GM23338 (cell line): Measurements from ENCODE around the gene A4GNT. TPM values are rescaled to one million over a fixed set of nuclear protein-coding genes. Genes with fewer than 3 reads are reported as not detected.
A peak's percentile ranks its signal among the peaks of the same experiment; 100 is the strongest.
"Not testable (repeated sequence)": the region's sequence is repeated elsewhere in the genome, so short reads cannot be mapped to it uniquely, and the experiment has no call there.

ENCODE experiments used
- ATAC-seq: fragments of 200-7000 bp; cut with Tn5 transposase; 3 replicates; pipeline ENCODE4 v1.9.1; 2020
- DNase-seq: peaks from one replicate; pipeline ENCODE4 v3.0.0-alpha.2; 2015; ENCODE audit warnings: low spot score
- H2AFZ ChIP-seq: fragments of 200-600 bp; sonication (generic); 2 replicates; pipeline ENCODE4 v1.8.0; 2016; ENCODE audit warnings: antibody characterized with exemption, mild to moderate bottlenecking, moderate library complexity
- H3F3A ChIP-seq: fragments of 200-600 bp; sonication (generic); replicated peaks from 2 replicates; pipeline ENCODE4 v1.8.0; 2017; ENCODE audit warnings: antibody characterized with exemption, mixed run types, low read depth
- H3K27ac ChIP-seq: fragments of 200-600 bp; sonication (generic); 2 replicates; pipeline ENCODE4 v1.6.1; 2016; ENCODE audit warnings: low read depth
- H3K27me3 ChIP-seq: fragments of 200-600 bp; sonication (generic); 2 replicates; pipeline ENCODE4 v1.8.0; 2016; ENCODE audit warnings: mild to moderate bottlenecking, mixed run types, moderate library complexity; ENCODE audit not compliant: insufficient read depth
- H3K36me3 ChIP-seq: fragments of 200-600 bp; sonication (generic); 2 replicates; pipeline ENCODE4 v1.8.0; 2016; ENCODE audit warnings: mild to moderate bottlenecking; ENCODE audit not compliant: insufficient read depth
- H3K4me1 ChIP-seq: fragments of 200-600 bp; sonication (generic); 2 replicates; pipeline ENCODE4 v1.8.0; 2016; ENCODE audit warnings: mild to moderate bottlenecking, moderate library complexity; ENCODE audit not compliant: insufficient read depth
- H3K4me2 ChIP-seq: fragments of 200-600 bp; sonication (generic); 2 replicates; pipeline ENCODE4 v1.7.1; 2017; ENCODE audit warnings: mixed run types
- H3K4me3 ChIP-seq: fragments of 200-600 bp; sonication (generic); 2 replicates; pipeline ENCODE4 v1.6.1; 2016; ENCODE audit warnings: mixed run types
- H3K79me2 ChIP-seq: fragments of 200-600 bp; sonication (generic); replicated peaks from 2 replicates; pipeline ENCODE4 v1.8.0; 2017; ENCODE audit warnings: mild to moderate bottlenecking; ENCODE audit not compliant: insufficient read depth
- H3K9me2 ChIP-seq: fragments of 200-600 bp; sonication (generic); 2 replicates; pipeline ENCODE4 v1.8.0; 2017; ENCODE audit not compliant: insufficient read depth
- H4K20me1 ChIP-seq: fragments of 200-600 bp; sonication (generic); replicated peaks from 2 replicates; pipeline ENCODE4 v1.8.0; 2017; ENCODE audit warnings: mild to moderate bottlenecking; ENCODE audit not compliant: insufficient read depth
- H3K27ac Mint-ChIP-seq: 2 replicates; pipeline ENCODE4 v1.8.0; 2020; ENCODE audit warnings: inconsistent platforms, mild to moderate bottlenecking, moderate library complexity, mixed read lengths
- H3K27me3 Mint-ChIP-seq: 3 replicates; pipeline ENCODE4 v1.8.0; 2022; ENCODE audit warnings: low read depth, mild to moderate bottlenecking, moderate library complexity, mixed read lengths, inconsistent platforms; ENCODE audit not compliant: insufficient read depth, poor library complexity
- H3K36me3 Mint-ChIP-seq: 3 replicates; pipeline ENCODE4 v1.8.0; 2021; ENCODE audit warnings: low read depth, mild to moderate bottlenecking, inconsistent platforms, moderate library complexity, mixed read lengths
- H3K4me1 Mint-ChIP-seq: 3 replicates; pipeline ENCODE4 v1.8.0; 2020; ENCODE audit warnings: mild to moderate bottlenecking, inconsistent platforms, mixed read lengths
- H3K4me3 Mint-ChIP-seq: 3 replicates; pipeline ENCODE4 v1.8.0; 2021; ENCODE audit warnings: moderate library complexity, mild to moderate bottlenecking, inconsistent platforms, mixed read lengths
- H3K9me3 Mint-ChIP-seq: 3 replicates; pipeline ENCODE4 v1.8.0; 2020; ENCODE audit warnings: moderate library complexity, mild to moderate bottlenecking, inconsistent platforms, mixed read lengths
- CREB1 ChIP-seq: fragments of 250-450 bp; sonication (Bioruptor Pico); IDR thresholded peaks from 2 replicates; pipeline ENCODE4 v1.5.0; 2020; ENCODE audit warnings: low read depth, mild to moderate bottlenecking, moderate library complexity
- CTCF ChIP-seq, 2 experiments: fragments of 200-600 bp in 1 of 2; sonication (generic) in 1 of 2; conservative IDR thresholded peaks; 2 replicates each; pipeline versions ENCODE4 v1.5.1 to v1.6.1; 2016 to 2017; ENCODE audit warnings: antibody characterized with exemption in 2 of 2, low read depth in 2 of 2, mild to moderate bottlenecking in 2 of 2, moderate library complexity in 1 of 2
- ETS1 ChIP-seq: IDR thresholded peaks from 2 replicates; pipeline ENCODE4 v1.6.1; 2016; ENCODE audit warnings: antibody characterized with exemption
- EZH2 ChIP-seq: fragments of 200-600 bp; sonication (generic); IDR thresholded peaks from one replicate; pipeline ENCODE4 v1.8.0; 2017; ENCODE audit warnings: antibody characterized with exemption, mild to moderate bottlenecking, low read depth; ENCODE audit not compliant: unreplicated experiment
- EZH2phosphoT487 ChIP-seq: fragments of 200-600 bp; sonication (generic); IDR thresholded peaks from one replicate; pipeline ENCODE4 v1.8.1; 2018; ENCODE audit warnings: antibody characterized with exemption; ENCODE audit not compliant: unreplicated experiment
- JUNB ChIP-seq: IDR thresholded peaks from one replicate; pipeline ENCODE4 v1.6.1; 2016; ENCODE audit warnings: antibody characterized with exemption; ENCODE audit not compliant: unreplicated experiment
- POLR2AphosphoS5 ChIP-seq: IDR thresholded peaks from 2 replicates; pipeline ENCODE4 v1.6.1; 2016; ENCODE audit warnings: antibody characterized with exemption, low read depth
- REST ChIP-seq: IDR thresholded peaks from one replicate; pipeline ENCODE4 v1.6.1; 2018; ENCODE audit warnings: antibody characterized with exemption; ENCODE audit not compliant: unreplicated experiment
- STAT1 ChIP-seq: IDR thresholded peaks from one replicate; pipeline ENCODE4 v1.6.1; 2016; ENCODE audit warnings: antibody characterized with exemption; ENCODE audit not compliant: unreplicated experiment
- ZNF114 ChIP-seq: fragments of 250-450 bp; sonication (Bioruptor Pico); IDR thresholded peaks from 2 replicates; pipeline ENCODE4 v1.5.0; 2020; ENCODE audit warnings: mild to moderate bottlenecking, moderate library complexity
- polyA plus RNA-seq: library from polyadenylated mRNA; unstranded; fragments of >200 nt; fragmentation: Nextera tagmentation; extraction: Ambion mirVana; gene quantifications from 2 replicates; pipeline ENCODE4 v1.2.1, GENCODE V29; 2016
- total RNA-seq: library from RNA; depleted of rRNA; stranded (reverse); fragments of >200 nt; shearing (Covaris generic); gene quantifications from 2 replicates; pipeline ENCODE4 v1.2.3, GENCODE V29; 2014

The A4GNT gene
- total and polyA plus RNA-seq, 2 experiments from 2014 or later: not detected

- not testable (repeated sequence) for H3K4me3 ChIP-seq, H3K36me3 ChIP-seq, H2AFZ ChIP-seq, H4K20me1 ChIP-seq, H3K4me3 Mint-ChIP-seq, H3K4me1 ChIP-seq, H3K9me3 Mint-ChIP-seq, H3K4me2 ChIP-seq, H3K27me3 Mint-ChIP-seq, H3K27ac ChIP-seq, H3F3A ChIP-seq, H3K27ac Mint-ChIP-seq, H3K79me2 ChIP-seq, H3K9me2 ChIP-seq, H3K27me3 ChIP-seq
- DNase-seq (peak; percentile 67), ATAC-seq (peak; percentile 39; the same call in 2 of the 3 replicates)
- peaks cover 13% of the 10 kb centered on the region; the same call in 2 of the 3 replicates for H3K36me3 Mint-ChIP-seq
- H3K4me1 Mint-ChIP-seq: peaks cover 12% of the 10 kb centered on the region
- peak; percentile 50 to 73 for TF ChIP-seq CTCF (conservative IDR thresholded peaks at IDR 0.05; ENCODE audit: low read depth in 2 of 2)
Observed at GRCh38 chr3:138101351-138101940, 30.7 kb downstream of the A4GNT start.

- H4K20me1 ChIP-seq: no peaks in the 10 kb centered on the region
- no peak overlapping the region for H3K4me3 ChIP-seq
- H3K27me3 ChIP-seq: no peaks in the 10 kb centered on the region
- no peaks in the 10 kb centered on the region for H3K36me3 ChIP-seq
- DNase-seq (no peak), ATAC-seq (no peak)
- no peak overlapping the region for H3K4me2 ChIP-seq
- no peak overlapping the region for H2AFZ ChIP-seq
- H3K27me3 Mint-ChIP-seq: peaks cover 7% of the 10 kb centered on the region
- H3K4me3 Mint-ChIP-seq: no peak overlapping the region
- no peaks in the 10 kb centered on the region for H3K9me2 ChIP-seq
- no peaks in the 10 kb centered on the region for H3K9me3 Mint-ChIP-seq
- no peak overlapping the region for H3K27ac Mint-ChIP-seq
- H3K4me1 Mint-ChIP-seq: peaks cover 12% of the 10 kb centered on the region
- TF ChIP-seq EZH2: no peak
- TF ChIP-seq STAT1: no peak
- TF ChIP-seq ZNF114 (CRISPR knock-in tag): no peak
- TF ChIP-seq EZH2phosphoT487: no peak
- no peak for TF ChIP-seq ETS1
- no peak for TF ChIP-seq REST
- no peak for TF ChIP-seq CREB1 (CRISPR knock-in tag)
- TF ChIP-seq POLR2AphosphoS5: no peak
- TF ChIP-seq CTCF (conservative IDR thresholded peaks at IDR 0.05; ENCODE audit: low read depth in 2 of 2): no peak
- no peak for TF ChIP-seq JUNB
- no peaks in the 10 kb centered on the region for H3F3A ChIP-seq
- no peak overlapping the region for H3K27ac ChIP-seq
- H3K4me1 ChIP-seq: peaks cover 4% of the 10 kb centered on the region; the same call in 1 of the 2 replicates
- peaks cover 17% of the 10 kb centered on the region for H3K36me3 Mint-ChIP-seq
- no peaks in the 10 kb centered on the region for H3K79me2 ChIP-seq
Observed at GRCh38 chr3:138099417-138099816, 32.8 kb downstream of the A4GNT start.
